Measurements from ENCODE around the gene CAPZB. TPM values are rescaled to one million over a fixed set of nuclear protein-coding genes. Genes with fewer than 3 reads are reported as not detected.

The CAPZB gene
- total RNA-seq, 2 donors from 2014 or later, result 119 to 174 TPM

DNA sequence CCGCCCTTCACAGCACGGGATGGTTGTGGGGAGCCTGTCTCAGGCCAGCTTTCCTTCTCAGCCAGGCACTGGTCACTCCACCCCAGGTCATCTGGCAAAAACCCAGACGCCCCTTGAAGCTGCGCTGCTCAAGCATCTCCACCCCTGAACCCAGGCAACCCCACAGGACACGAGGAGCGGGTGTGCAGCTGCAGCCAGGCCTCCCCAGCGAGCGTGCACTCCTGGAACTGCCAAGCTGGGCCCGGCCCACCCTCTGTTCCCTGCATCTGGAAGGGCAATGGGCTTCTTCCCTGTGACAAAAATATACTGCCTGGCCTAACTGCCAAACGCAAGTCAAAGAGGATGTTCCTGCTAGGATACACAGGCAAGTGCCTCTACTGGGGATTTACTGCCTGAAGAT, 133.5 kb downstream of the CAPZB start:
- H3K9me3 ChIP-seq, result no peaks in the 10 kb centered on the region
- H3K4me1 ChIP-seq (ENCODE audit: control insufficient read depth in 1 of 2, low read depth in 2 of 2), result no peaks in the 10 kb centered on the region
- no peaks in the 10 kb centered on the region for H3K27me3 ChIP-seq (replicated peaks; ENCODE audit: insufficient read depth)
- H3K27ac ChIP-seq, result no peak overlapping the region
- ATAC-seq (ENCODE audit: insufficient number of reproducible peaks, low FRiP score, low read depth), result no peak
- TF ChIP-seq, protein P1, sequence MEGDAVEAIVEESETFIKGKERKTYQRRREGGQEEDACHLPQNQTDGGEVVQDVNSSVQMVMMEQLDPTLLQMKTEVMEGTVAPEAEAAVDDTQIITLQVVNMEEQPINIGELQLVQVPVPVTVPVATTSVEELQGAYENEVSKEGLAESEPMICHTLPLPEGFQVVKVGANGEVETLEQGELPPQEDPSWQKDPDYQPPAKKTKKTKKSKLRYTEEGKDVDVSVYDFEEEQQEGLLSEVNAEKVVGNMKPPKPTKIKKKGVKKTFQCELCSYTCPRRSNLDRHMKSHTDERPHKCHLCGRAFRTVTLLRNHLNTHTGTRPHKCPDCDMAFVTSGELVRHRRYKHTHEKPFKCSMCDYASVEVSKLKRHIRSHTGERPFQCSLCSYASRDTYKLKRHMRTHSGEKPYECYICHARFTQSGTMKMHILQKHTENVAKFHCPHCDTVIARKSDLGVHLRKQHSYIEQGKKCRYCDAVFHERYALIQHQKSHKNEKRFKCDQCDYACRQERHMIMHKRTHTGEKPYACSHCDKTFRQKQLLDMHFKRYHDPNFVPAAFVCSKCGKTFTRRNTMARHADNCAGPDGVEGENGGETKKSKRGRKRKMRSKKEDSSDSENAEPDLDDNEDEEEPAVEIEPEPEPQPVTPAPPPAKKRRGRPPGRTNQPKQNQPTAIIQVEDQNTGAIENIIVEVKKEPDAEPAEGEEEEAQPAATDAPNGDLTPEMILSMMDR (IDR thresholded peaks at IDR 0.05), result no peak
- H3K4me3 ChIP-seq, result no peak overlapping the region
- no peak for DNase-seq (ENCODE audit: low spot score)
- H3K36me3 ChIP-seq, result peaks cover 66% of the 10 kb centered on the region

DNA sequence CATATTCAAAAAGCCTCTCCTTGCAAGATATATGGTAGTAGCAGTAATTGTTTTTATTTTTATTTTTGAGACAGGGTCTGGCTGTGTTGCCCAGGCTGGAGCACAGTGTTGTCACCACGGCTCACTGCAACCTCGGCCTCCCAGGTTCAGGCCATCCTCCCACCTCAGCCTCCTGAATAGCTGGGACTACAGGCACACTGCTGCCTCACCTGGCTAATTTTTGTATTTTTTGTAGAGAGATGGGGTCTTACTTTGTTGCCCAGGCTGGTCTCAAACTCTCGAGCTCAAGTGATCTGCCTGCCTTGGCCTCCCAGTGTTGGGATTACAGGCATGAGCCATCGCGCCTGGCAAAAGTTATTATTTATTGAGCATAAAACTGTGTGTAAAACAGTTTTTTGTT, 134.8 kb downstream of the CAPZB start:
- H3K9me3 ChIP-seq, result no peaks in the 10 kb centered on the region
- ATAC-seq (ENCODE audit: insufficient number of reproducible peaks, low FRiP score, low read depth) (no peak), DNase-seq (ENCODE audit: low spot score) (no peak)
- no peak overlapping the region for H3K27ac ChIP-seq
- H3K4me1 ChIP-seq (ENCODE audit: control insufficient read depth in 1 of 2, low read depth in 2 of 2), result no peaks in the 10 kb centered on the region
- H3K4me3 ChIP-seq, result no peak overlapping the region
- peaks cover 58% of the 10 kb centered on the region for H3K36me3 ChIP-seq
- no peaks in the 10 kb centered on the region for H3K27me3 ChIP-seq (replicated peaks; ENCODE audit: insufficient read depth)
- TF ChIP-seq, protein P1 (IDR thresholded peaks at IDR 0.05), result no peak

DNA sequence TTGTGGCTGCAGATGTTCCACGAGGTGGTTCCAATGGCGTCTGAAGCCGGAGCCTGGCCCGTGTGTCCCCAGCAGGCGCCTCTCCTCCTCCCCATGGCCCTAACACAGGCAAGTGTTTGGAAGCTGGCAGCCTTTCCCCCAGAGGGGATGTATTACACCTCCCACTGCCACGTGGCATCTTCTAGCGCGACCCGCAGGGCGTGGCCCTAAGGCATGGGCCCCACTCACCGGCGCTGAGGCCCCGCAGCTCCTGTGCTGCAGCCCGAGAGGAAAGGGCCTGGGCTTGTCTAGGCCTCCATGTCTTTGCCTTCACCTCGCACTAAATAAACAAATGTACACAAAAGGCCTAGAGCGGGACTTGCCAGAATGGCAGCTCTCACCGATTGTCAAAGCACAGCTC, 135.3 kb downstream of the CAPZB start:
- ATAC-seq (ENCODE audit: insufficient number of reproducible peaks, low FRiP score, low read depth) (no peak), DNase-seq (ENCODE audit: low spot score) (no peak)
- no peaks in the 10 kb centered on the region for H3K27me3 ChIP-seq (replicated peaks; ENCODE audit: insufficient read depth)
- TF ChIP-seq, protein P1 (IDR thresholded peaks at IDR 0.05), result no peak
- no peaks in the 10 kb centered on the region for H3K4me1 ChIP-seq (ENCODE audit: control insufficient read depth in 1 of 2, low read depth in 2 of 2)
- no peak overlapping the region for H3K27ac ChIP-seq
- H3K36me3 ChIP-seq, result peaks cover 57% of the 10 kb centered on the region
- H3K9me3 ChIP-seq, result no peaks in the 10 kb centered on the region
- no peak overlapping the region for H3K4me3 ChIP-seq

DNA sequence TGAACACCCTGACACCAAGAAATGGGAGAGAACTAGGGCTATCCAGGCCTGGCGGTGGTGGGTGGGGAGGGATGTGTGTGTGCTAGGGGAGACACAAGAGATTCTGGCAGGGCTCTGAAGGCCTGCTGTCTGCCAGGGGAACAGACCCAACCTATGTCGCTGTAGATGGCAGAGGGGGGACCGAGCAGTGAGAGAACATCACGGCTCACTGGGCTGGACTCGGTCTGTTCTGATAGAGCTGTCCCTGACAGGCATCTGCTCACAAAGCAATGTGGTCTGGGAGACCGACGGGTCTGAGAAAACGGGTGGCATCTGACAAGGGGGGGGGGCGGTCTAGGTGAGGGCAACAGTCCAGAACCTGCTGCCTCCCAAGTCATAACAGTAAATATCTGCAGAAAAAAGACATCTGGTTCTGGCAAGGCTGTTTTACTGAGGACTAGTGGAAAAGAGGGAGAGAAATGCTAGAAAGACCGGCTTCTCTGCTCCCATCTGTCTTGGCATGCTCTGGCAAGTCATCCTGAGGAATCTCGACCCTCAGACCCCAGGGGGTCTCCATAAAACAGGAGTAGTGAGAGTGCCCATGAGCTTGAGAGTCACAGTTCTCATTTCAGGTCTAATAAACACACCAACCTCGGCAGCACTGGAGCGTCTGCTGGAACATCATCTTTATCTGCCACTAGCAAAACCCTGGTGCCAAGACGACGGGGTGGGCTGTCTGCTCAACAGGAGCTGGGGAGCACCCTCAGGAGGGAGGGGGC, 136.7 kb downstream of the CAPZB start:
- no peak overlapping the region for H3K4me3 ChIP-seq
- ATAC-seq (ENCODE audit: insufficient number of reproducible peaks, low FRiP score, low read depth) (no peak), DNase-seq (ENCODE audit: low spot score) (no peak)
- H3K36me3 ChIP-seq, result peaks cover 56% of the 10 kb centered on the region
- H3K9me3 ChIP-seq, result no peaks in the 10 kb centered on the region
- no peaks in the 10 kb centered on the region for H3K27me3 ChIP-seq (replicated peaks; ENCODE audit: insufficient read depth)
- no peak overlapping the region for H3K27ac ChIP-seq
- no peaks in the 10 kb centered on the region for H3K4me1 ChIP-seq (ENCODE audit: control insufficient read depth in 1 of 2, low read depth in 2 of 2)
- TF ChIP-seq, protein P1 (IDR thresholded peaks at IDR 0.05), result no peak

DNA sequence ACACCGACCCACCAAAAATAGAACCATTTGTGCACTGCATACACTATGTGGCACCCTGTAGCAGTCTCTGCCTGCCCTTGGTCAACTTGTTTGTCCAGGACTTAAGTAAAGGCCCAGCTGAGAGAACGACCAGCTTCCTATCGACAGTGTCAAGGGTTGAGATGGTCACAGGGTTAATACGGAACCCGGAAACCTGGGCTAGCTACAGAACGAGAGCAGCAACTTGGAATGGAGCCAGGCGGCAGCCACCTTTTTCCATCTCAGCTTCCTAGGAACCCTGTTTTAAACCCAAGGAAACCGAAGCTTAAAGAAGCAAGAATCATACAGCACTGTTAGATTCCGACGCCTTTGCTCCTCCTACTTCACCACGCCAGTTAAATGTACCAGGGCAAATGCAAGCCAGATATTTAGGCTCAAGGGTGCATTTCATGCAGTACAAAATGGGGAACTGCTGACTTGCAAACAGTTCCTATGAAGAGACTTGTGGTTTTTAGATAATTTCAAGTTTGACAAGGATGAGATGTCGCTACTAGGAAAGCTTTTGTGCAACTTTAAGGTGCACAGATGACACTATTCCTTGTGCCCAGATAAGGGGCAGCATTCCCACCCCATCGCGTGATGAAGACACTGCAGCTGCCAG, 137.7 kb downstream of the CAPZB start:
- Histone ChIP-seq H3K9me3 (no peaks in the 10 kb centered on the region), H3K36me3 (peaks cover 54% of the 10 kb centered on the region), H3K4me3 (no peak overlapping the region), H3K27me3 (replicated peaks; ENCODE audit: insufficient read depth) (no peaks in the 10 kb centered on the region), H3K4me1 (ENCODE audit: control insufficient read depth in 1 of 2, low read depth in 2 of 2) (no peaks in the 10 kb centered on the region), H3K27ac (no peak overlapping the region)
- TF ChIP-seq, protein P1 (IDR thresholded peaks at IDR 0.05), result no peak
- ATAC-seq (ENCODE audit: insufficient number of reproducible peaks, low FRiP score, low read depth), result no peak
- DNase-seq (ENCODE audit: low spot score), result no peak

Data from thoracic aorta (tissue), 2 donors.